ENCODE measurements around the gene TBC1D1. TPM values are rescaled to one million over a fixed set of nuclear protein-coding genes. Genes with fewer than 3 reads are reported as not detected.

TBC1D1 gene
- total RNA-seq, 1 donor from 2014 or later, result 129 TPM

GRCh38 chr4:38120772-38121171 lies 229.9 kb downstream of the TBC1D1 start:
- Histone ChIP-seq H3K27me3 (ENCODE audit: low read depth) (no peaks in the 10 kb centered on the region), H3K9me3 (replicated peaks) (no peaks in the 10 kb centered on the region), H3K27ac (replicated peaks) (no peak overlapping the region), H3K4me3 (no peak overlapping the region), H3K4me1 (peaks cover 22% of the 10 kb centered on the region), H3K36me3 (peaks cover 89% of the 10 kb centered on the region)
- intact Hi-C loops (cut with micrococcal nuclease), result no loop called here
- DNase-seq, result no peak
- TF ChIP-seq CTCF (IDR thresholded peaks at IDR 0.05; ENCODE audit: borderline replicate concordance), result no peak

- H3K27ac ChIP-seq (replicated peaks), result no peak overlapping the region
- intact Hi-C loops (cut with micrococcal nuclease), result no loop called here
- no peak overlapping the region for H3K4me3 ChIP-seq
- DNase-seq, result no peak
- peaks cover 17% of the 10 kb centered on the region for H3K4me1 ChIP-seq
- H3K9me3 ChIP-seq (replicated peaks), result no peaks in the 10 kb centered on the region
- TF ChIP-seq CTCF (IDR thresholded peaks at IDR 0.05; ENCODE audit: borderline replicate concordance), result no peak
- no peaks in the 10 kb centered on the region for H3K27me3 ChIP-seq (ENCODE audit: low read depth)
- H3K36me3 ChIP-seq, result peaks cover 89% of the 10 kb centered on the region
These were observed 231.2 kb downstream of the TBC1D1 start for GRCh38 chr4:38122060-38122459.

GRCh38 chr4:38123555-38123954 lies 232.7 kb downstream of the TBC1D1 start:
- H3K4me1 ChIP-seq, result peaks cover 18% of the 10 kb centered on the region
- intact Hi-C loops (cut with micrococcal nuclease), result no loop called here

GRCh38 chr4:38124961-38125360 lies 234.1 kb downstream of the TBC1D1 start:
- intact Hi-C loops (cut with micrococcal nuclease), result no loop called here
- H3K4me3 ChIP-seq, result no peak overlapping the region

More at GRCh38 chr4:38123555-38123954, 232.7 kb downstream of the TBC1D1 start:
- no peak for TF ChIP-seq CTCF (IDR thresholded peaks at IDR 0.05; ENCODE audit: borderline replicate concordance)
- H3K27ac ChIP-seq (replicated peaks), result no peak overlapping the region
- H3K4me3 ChIP-seq, result no peak overlapping the region
- no peaks in the 10 kb centered on the region for H3K27me3 ChIP-seq (ENCODE audit: low read depth)
- H3K9me3 ChIP-seq (replicated peaks), result no peaks in the 10 kb centered on the region
- peaks cover 84% of the 10 kb centered on the region for H3K36me3 ChIP-seq
- DNase-seq, result no peak

GRCh38 chr4:38125816-38126215 lies 234.9 kb downstream of the TBC1D1 start:
- H3K4me3 ChIP-seq, result no peak overlapping the region
- H3K9me3 ChIP-seq (replicated peaks), result no peaks in the 10 kb centered on the region
- DNase-seq, result no peak
- H3K27me3 ChIP-seq (ENCODE audit: low read depth), result no peaks in the 10 kb centered on the region
- intact Hi-C loops (cut with micrococcal nuclease), result no loop called here
- peaks cover 61% of the 10 kb centered on the region for H3K36me3 ChIP-seq
- H3K4me1 ChIP-seq, result peaks cover 17% of the 10 kb centered on the region
- no peak overlapping the region for H3K27ac ChIP-seq (replicated peaks)
- TF ChIP-seq CTCF (IDR thresholded peaks at IDR 0.05; ENCODE audit: borderline replicate concordance), result no peak

More at GRCh38 chr4:38124961-38125360, 234.1 kb downstream of the TBC1D1 start:
- no peaks in the 10 kb centered on the region for H3K27me3 ChIP-seq (ENCODE audit: low read depth)
- DNase-seq, result no peak
- no peak for TF ChIP-seq CTCF (IDR thresholded peaks at IDR 0.05; ENCODE audit: borderline replicate concordance)
- H3K27ac ChIP-seq (replicated peaks), result no peak overlapping the region
- H3K4me1 ChIP-seq, result peaks cover 25% of the 10 kb centered on the region
- no peaks in the 10 kb centered on the region for H3K9me3 ChIP-seq (replicated peaks)
- H3K36me3 ChIP-seq, result peaks cover 69% of the 10 kb centered on the region
